K562 (cell line): ENCODE data around the gene TMEM209. TPM values are rescaled to one million over a fixed set of nuclear protein-coding genes. Genes with fewer than 3 reads are reported as not detected.

Source experiments
- BRCA1 ChIP-seq, 2 experiments: fragments of 450-650 bp in 1 of 2; sonication (generic) in 1 of 2; formaldehyde crosslinking in 1 of 2; IDR thresholded peaks; 2 replicates each; pipeline versions ENCODE4 v1.5.0 to v1.6.1; 2017 to 2020; ENCODE audit warnings: mild to moderate bottlenecking in 1 of 2, missing genetic modification reagents in 1 of 2
- CGGBP1 ChIP-seq: fragments of 250-450 bp; sonication (Bioruptor Pico); IDR thresholded peaks from 2 replicates; pipeline ENCODE4 v1.9.0; 2021; ENCODE audit warnings: mild to moderate bottlenecking
- DACH1 ChIP-seq: fragments of 450-650 bp; IDR thresholded peaks from 2 replicates; pipeline ENCODE4 v1.6.1; 2018; ENCODE audit not compliant: partially characterized antibody
- DLX4 ChIP-seq: fragments of 250-450 bp; sonication (Bioruptor Pico); IDR thresholded peaks from 2 replicates; pipeline ENCODE4 v1.6.1; 2021; ENCODE audit warnings: mild to moderate bottlenecking
- E2F5 ChIP-seq: sonication (generic); formaldehyde crosslinking; IDR thresholded peaks from 2 replicates; pipeline ENCODE4 v1.8.0; 2022; ENCODE audit warnings: mild to moderate bottlenecking, missing genetic modification reagents
- ETV6 ChIP-seq, 3 experiments: fragments of 150-350 bp in 1 of 3; sonication (generic) in 1 of 3; formaldehyde crosslinking in 1 of 3; IDR thresholded peaks; 2 replicates each; pipeline versions ENCODE4 v1.6.1 to v1.8.0; 2014 to 2022; ENCODE audit warnings: borderline replicate concordance in 2 of 3, low read depth in 2 of 3, antibody characterized with exemption in 1 of 3, low read length in 1 of 3, mild to moderate bottlenecking in 1 of 3, missing genetic modification reagents in 1 of 3
- FUS ChIP-seq: fragments of 200-400 bp; formaldehyde crosslinking; optimal IDR thresholded peaks from 2 replicates; pipeline ENCODE3; 2017; ENCODE audit warnings: low read depth, low read length
- GMEB1 ChIP-seq: fragments of 250-450 bp; sonication (Bioruptor Pico); IDR thresholded peaks from 2 replicates; pipeline ENCODE4 v1.4.0; 2020; ENCODE audit warnings: mild to moderate bottlenecking
- GTF2A2 ChIP-seq: IDR thresholded peaks from 2 replicates; pipeline ENCODE4 v1.6.1; 2016; ENCODE audit warnings: mild to moderate bottlenecking, missing genetic modification characterization, missing compliant biosample characterization
- HDAC8 ChIP-seq: fragments of 450-650 bp; IDR thresholded peaks from 2 replicates; pipeline ENCODE4 v1.6.1; 2016; ENCODE audit warnings: mild to moderate bottlenecking, missing genetic modification characterization, moderate library complexity, missing compliant biosample characterization
- MBD2 ChIP-seq: sonication (generic); IDR thresholded peaks from 2 replicates; pipeline ENCODE4 v1.6.1; 2016; ENCODE audit warnings: low read depth, borderline replicate concordance
- MYBL2 ChIP-seq, 2 experiments: fragments of 450-650 bp in 1 of 2; sonication (generic) in 1 of 2; formaldehyde crosslinking in 1 of 2; IDR thresholded peaks; 2 replicates each; pipeline versions ENCODE4 v1.6.1 to v1.8.1; 2017 to 2022; ENCODE audit warnings: borderline replicate concordance in 1 of 2, inconsistent platforms in 1 of 2, low read depth in 1 of 2, mild to moderate bottlenecking in 1 of 2, missing genetic modification reagents in 1 of 2, moderate library complexity in 1 of 2
- RBM15 ChIP-seq: fragments of 200-400 bp; formaldehyde crosslinking; IDR thresholded peaks from 2 replicates; pipeline ENCODE4 v1.6.1; 2018; ENCODE audit warnings: mild to moderate bottlenecking, low read length, moderate library complexity; ENCODE audit not compliant: insufficient read depth
- RHOXF2B ChIP-seq: fragments of 250-450 bp; sonication (Bioruptor Pico); conservative IDR thresholded peaks from 2 replicates; pipeline ENCODE4 v1.5.1; 2021
- THAP7 ChIP-seq: fragments of 250-450 bp; sonication (Bioruptor Pico); IDR thresholded peaks from 2 replicates; pipeline ENCODE4 v1.5.0; 2021
- ZBTB34 ChIP-seq: fragments of 250-450 bp; sonication (Bioruptor Pico); IDR thresholded peaks from 2 replicates; pipeline ENCODE4 v1.8.0; 2021; ENCODE audit warnings: mild to moderate bottlenecking, moderate library complexity
- ZFP1 ChIP-seq: fragments of 450-650 bp; formaldehyde crosslinking; IDR thresholded peaks from 2 replicates; pipeline ENCODE4 v1.4.0; 2020; ENCODE audit warnings: mild to moderate bottlenecking, mixed read lengths
- ZNF639 ChIP-seq, 2 experiments: fragments of 200-800 bp in 1 of 2; sonication (Bioruptor generic) in 1 of 2; sonication (generic) in 1 of 2; formaldehyde crosslinking in 1 of 2; IDR thresholded peaks in 1 of 2; conservative IDR thresholded peaks in 1 of 2; 2 replicates each; pipeline versions ENCODE4 v1.5.0 to v1.6.1; 2016 to 2020; ENCODE audit warnings: missing compliant biosample characterization in 1 of 2, missing genetic modification characterization in 1 of 2, missing genetic modification reagents in 1 of 2
- polyA plus RNA-seq, 8 experiments: library from polyadenylated mRNA; depleted of rRNA in 4 of 8; stranded (reverse) in 5 of 8; unstranded in 3 of 8; fragments of >200 nt; fragmentation: Nextera tagmentation in 2 of 8; fragmentation: Illumina TruSeq in 1 of 8; extraction: Ambion mirVana in 2 of 8; extraction: Trizol in 1 of 8; gene quantifications; 2 replicates each; pipeline versions ENCODE4 v1.2.1 to v1.2.3, GENCODE V29; 2011 to 2014; ENCODE audit warnings: inconsistent platforms in 1 of 8, missing spikeins in 1 of 8
- total RNA-seq, 7 experiments: library from RNA; depleted of rRNA in 6 of 7; stranded (reverse); fragments of >200 nt in 6 of 7; fragmentation: Illumina TruSeq in 2 of 7; extraction: Trizol in 2 of 7; gene quantifications; 2 replicates each; pipeline versions ENCODE4 v1.2.1 to v1.2.3, GENCODE V29; 2011 to 2021; ENCODE audit warnings: low replicate concordance in 1 of 7

The TMEM209 gene
- total and polyA plus RNA-seq, 9 of the 15 experiments (the other 6 are each of a cell fraction or from before 2014, with no cell fraction given): 36.8 to 116 (median 76.6) TPM

- TF ChIP-seq MYBL2 (IDR thresholded peaks at IDR 0.05; ENCODE audit: low read depth) (no peak), MYBL2 (CRISPR knock-in tag; IDR thresholded peaks at IDR 0.05; ENCODE audit: borderline replicate concordance) (no peak), MBD2 (peak; percentile 31; the same call in 1 of the 2 replicates), ZNF639 (CRISPR knock-in tag; conservative IDR thresholded peaks at IDR 0.05 in 1 of 2, IDR thresholded peaks at IDR 0.05 in 1 of 2) (no peak), ETV6 (IDR thresholded peaks at IDR 0.05; ENCODE audit: borderline replicate concordance in 1 of 2, low read depth in 2 of 2, low read length in 1 of 2) (no peak), ETV6 (CRISPR knock-in tag; IDR thresholded peaks at IDR 0.05; ENCODE audit: borderline replicate concordance) (no peak), RBM15 (no peak), BRCA1 (IDR thresholded peaks at IDR 0.05) (no peak), BRCA1 (CRISPR knock-in tag; IDR thresholded peaks at IDR 0.05) (no peak), RHOXF2B (CRISPR knock-in tag) (no peak), ZBTB34 (no peak), THAP7 (CRISPR knock-in tag) (no peak), GTF2A2 (tag) (no peak), DLX4 (CRISPR knock-in tag) (no peak), E2F5 (CRISPR knock-in tag) (no peak), HDAC8 (tag) (no peak), ZFP1 (CRISPR knock-in tag) (no peak), DACH1 (peak; percentile 70), FUS (no peak), GMEB1 (CRISPR knock-in tag) (no peak), CGGBP1 (no peak)
Observed at GRCh38 chr7:130242198-130243014, 37.2 kb upstream of the TMEM209 start (continued).
